WTC11 (cell line): Measurements from ENCODE around the gene HSDL2. TPM values are rescaled to one million over a fixed set of nuclear protein-coding genes. Genes with fewer than 3 reads are reported as not detected.

ENCODE experiments used
- ATAC-seq: fragments of 200-7000 bp; cut with Tn5 transposase; 2 replicates; pipeline ENCODE4 v1.10.0; 2021; ENCODE audit warnings: mild to moderate bottlenecking, moderate library complexity
- CTCF ChIA-PET: fragments of 300-600 bp; sonication (Branson Sonifier 250); formaldehyde crosslinking; loops from one replicate; lab custom pipeline; 2021; ENCODE audit warnings: antibody characterized with exemption; lab: Charles Lee
- POLR2A ChIA-PET: fragments of 350-600 bp; sonication (Branson Sonifier 250); formaldehyde crosslinking; loops from one replicate; lab custom pipeline; 2021; ENCODE audit warnings: antibody characterized with exemption; lab: Charles Lee
- DNase-seq: peaks from one replicate; pipeline ENCODE4 v3.0.0; 2021; ENCODE audit warnings: low spot score
- H3K27ac Mint-ChIP-seq: 2 replicates; pipeline ENCODE4 v1.8.0; 2021; ENCODE audit warnings: mixed read lengths
- H3K27me3 Mint-ChIP-seq: 2 replicates; pipeline ENCODE4 v1.8.0; 2021; ENCODE audit warnings: low read depth, mild to moderate bottlenecking, moderate library complexity, mixed read lengths
- H3K36me3 Mint-ChIP-seq: 2 replicates; pipeline ENCODE4 v1.8.0; 2021; ENCODE audit warnings: mixed read lengths
- H3K4me1 Mint-ChIP-seq: 2 replicates; pipeline ENCODE4 v1.8.0; 2022; ENCODE audit warnings: mixed read lengths
- H3K4me3 Mint-ChIP-seq: 2 replicates; pipeline ENCODE4 v1.8.0; 2021; ENCODE audit warnings: mild to moderate bottlenecking, moderate library complexity, mixed read lengths
- H3K9me3 Mint-ChIP-seq: 2 replicates; pipeline ENCODE4 v1.8.0; 2021; ENCODE audit warnings: mixed read lengths
- ETV6 ChIP-seq: sonication (generic); formaldehyde crosslinking; IDR thresholded peaks from 2 replicates; pipeline ENCODE4 v1.8.1; 2022; ENCODE audit warnings: mild to moderate bottlenecking, missing genetic modification reagents
- JUN ChIP-seq: sonication (generic); formaldehyde crosslinking; IDR thresholded peaks from 2 replicates; pipeline ENCODE4 v1.8.0; 2023; ENCODE audit warnings: mild to moderate bottlenecking, missing genetic modification reagents
- KAT7 ChIP-seq: sonication (generic); formaldehyde crosslinking; IDR thresholded peaks from 2 replicates; pipeline ENCODE4 v1.8.1; 2023; ENCODE audit warnings: missing genetic modification reagents, mild to moderate bottlenecking, borderline replicate concordance
- MXD4 ChIP-seq: fragments of 250-450 bp; sonication (Bioruptor Pico); IDR thresholded peaks from 2 replicates; pipeline ENCODE4 v1.8.0; 2021; ENCODE audit warnings: mild to moderate bottlenecking, moderate library complexity, borderline replicate concordance
- MYBL2 ChIP-seq: sonication (generic); formaldehyde crosslinking; IDR thresholded peaks from 2 replicates; pipeline ENCODE4 v1.8.1; 2023; ENCODE audit warnings: mild to moderate bottlenecking, moderate library complexity, missing genetic modification reagents
- NFYB ChIP-seq: sonication (generic); formaldehyde crosslinking; conservative IDR thresholded peaks from 2 replicates; pipeline ENCODE4 v1.8.0; 2022; ENCODE audit warnings: low read depth, missing genetic modification reagents
- OVOL2 ChIP-seq: fragments of 250-450 bp; sonication (Bioruptor Pico); IDR thresholded peaks from 2 replicates; pipeline ENCODE4 v1.9.0; 2021; ENCODE audit warnings: mild to moderate bottlenecking, borderline replicate concordance
- SMAD3 ChIP-seq: sonication (generic); formaldehyde crosslinking; IDR thresholded peaks from 2 replicates; pipeline ENCODE4 v1.8.0; 2022; ENCODE audit warnings: missing genetic modification reagents, mild to moderate bottlenecking, borderline replicate concordance
- SOX15 ChIP-seq: fragments of 250-450 bp; sonication (Bioruptor Pico); IDR thresholded peaks from 2 replicates; pipeline ENCODE4 v1.9.0; 2021; ENCODE audit warnings: mild to moderate bottlenecking
- SP1 ChIP-seq: sonication (generic); formaldehyde crosslinking; conservative IDR thresholded peaks from 2 replicates; pipeline ENCODE4 v1.8.1; 2022; ENCODE audit warnings: missing genetic modification reagents
- ZNF121 ChIP-seq: sonication (generic); formaldehyde crosslinking; IDR thresholded peaks from 2 replicates; pipeline ENCODE4 v1.8.0; 2023; ENCODE audit warnings: missing genetic modification reagents
- ZNF232 ChIP-seq: sonication (generic); formaldehyde crosslinking; IDR thresholded peaks from 2 replicates; pipeline ENCODE4 v1.8.0; 2022; ENCODE audit warnings: mild to moderate bottlenecking, missing genetic modification reagents
- ZNF423 ChIP-seq: fragments of 250-450 bp; sonication (Bioruptor Pico); IDR thresholded peaks from 2 replicates; pipeline ENCODE4 v2.1.2; 2022; ENCODE audit warnings: mild to moderate bottlenecking, moderate library complexity
- total RNA-seq: library from RNA; stranded (reverse); gene quantifications from 3 replicates; pipeline ENCODE4 v1.2.3, GENCODE V29; 2021
- TF ChIP-seq, protein P1 (sequence below): sonication (generic); formaldehyde crosslinking; IDR thresholded peaks from 2 replicates; pipeline ENCODE4 v1.8.1; 2022; ENCODE audit warnings: mild to moderate bottlenecking, moderate library complexity, missing genetic modification reagents
- TF ChIP-seq, protein P2 (sequence below): sonication (generic); formaldehyde crosslinking; IDR thresholded peaks from 2 replicates; pipeline ENCODE4 v1.8.1; 2022; ENCODE audit warnings: low read depth, mild to moderate bottlenecking, moderate library complexity, missing genetic modification reagents, borderline replicate concordance
- TF ChIP-seq, protein P3 (sequence below): sonication (generic); formaldehyde crosslinking; IDR thresholded peaks from 2 replicates; pipeline ENCODE4 v1.8.1; 2022; ENCODE audit warnings: mild to moderate bottlenecking, missing genetic modification reagents, moderate library complexity, borderline replicate concordance
- TF ChIP-seq, protein P4 (sequence below): sonication (generic); formaldehyde crosslinking; IDR thresholded peaks from 2 replicates; pipeline ENCODE4 v1.8.1; 2023; ENCODE audit warnings: mild to moderate bottlenecking, missing genetic modification reagents, moderate library complexity
- TF ChIP-seq, protein P5 (sequence below): sonication (generic); formaldehyde crosslinking; IDR thresholded peaks from 2 replicates; pipeline ENCODE4 v1.8.0; 2022; ENCODE audit warnings: missing genetic modification reagents
- TF ChIP-seq, protein P6 (sequence below): sonication (generic); formaldehyde crosslinking; IDR thresholded peaks from 2 replicates; pipeline ENCODE4 v1.8.0; 2023; ENCODE audit warnings: mild to moderate bottlenecking, missing genetic modification reagents
- TF ChIP-seq, protein P7 (sequence below): fragments of 200-600 bp; IDR thresholded peaks from 2 replicates; pipeline ENCODE4 v1.8.0; 2022; ENCODE audit warnings: antibody characterized with exemption

Gene HSDL2
- total RNA-seq, 1 experiment from 2014 or later: 13.8 TPM

DNA sequence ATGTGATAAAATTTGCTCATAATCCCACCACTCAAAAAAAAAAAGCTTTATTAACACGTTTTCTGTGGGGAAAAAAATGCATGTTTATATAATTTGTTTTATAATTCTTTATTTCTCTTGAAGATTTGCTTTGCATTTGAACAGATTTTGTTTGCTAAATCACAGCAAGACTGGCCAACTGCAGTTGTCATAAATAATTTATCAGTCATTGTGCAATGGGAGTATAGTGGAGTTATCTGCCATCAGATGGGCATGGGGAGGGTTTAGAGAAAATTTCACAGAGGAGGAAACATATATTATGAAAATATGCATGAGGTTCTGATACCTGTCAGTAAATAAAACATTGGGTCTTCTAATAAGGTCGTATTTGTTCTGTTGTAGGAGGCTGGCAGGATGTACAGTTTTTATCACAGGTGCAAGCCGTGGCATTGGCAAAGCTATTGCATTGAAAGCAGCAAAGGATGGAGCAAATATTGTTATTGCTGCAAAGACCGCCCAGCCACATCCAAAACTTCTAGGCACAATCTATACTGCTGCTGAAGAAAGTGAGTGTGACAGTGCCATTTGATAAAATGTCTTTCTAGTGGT lies 23.8 kb downstream of the HSDL2 start (continued):
- TF ChIP-seq, protein P1, sequence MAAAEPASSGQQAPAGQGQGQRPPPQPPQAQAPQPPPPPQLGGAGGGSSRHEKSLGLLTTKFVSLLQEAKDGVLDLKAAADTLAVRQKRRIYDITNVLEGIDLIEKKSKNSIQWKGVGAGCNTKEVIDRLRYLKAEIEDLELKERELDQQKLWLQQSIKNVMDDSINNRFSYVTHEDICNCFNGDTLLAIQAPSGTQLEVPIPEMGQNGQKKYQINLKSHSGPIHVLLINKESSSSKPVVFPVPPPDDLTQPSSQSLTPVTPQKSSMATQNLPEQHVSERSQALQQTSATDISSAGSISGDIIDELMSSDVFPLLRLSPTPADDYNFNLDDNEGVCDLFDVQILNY (CRISPR knock-in tag): no peak
- TF ChIP-seq KAT7 (CRISPR knock-in tag) (no peak), SP1 (CRISPR knock-in tag) (no peak), JUN (CRISPR knock-in tag) (no peak), ZNF121 (CRISPR knock-in tag) (no peak), MXD4 (CRISPR knock-in tag) (no peak)
- TF ChIP-seq, protein P2, sequence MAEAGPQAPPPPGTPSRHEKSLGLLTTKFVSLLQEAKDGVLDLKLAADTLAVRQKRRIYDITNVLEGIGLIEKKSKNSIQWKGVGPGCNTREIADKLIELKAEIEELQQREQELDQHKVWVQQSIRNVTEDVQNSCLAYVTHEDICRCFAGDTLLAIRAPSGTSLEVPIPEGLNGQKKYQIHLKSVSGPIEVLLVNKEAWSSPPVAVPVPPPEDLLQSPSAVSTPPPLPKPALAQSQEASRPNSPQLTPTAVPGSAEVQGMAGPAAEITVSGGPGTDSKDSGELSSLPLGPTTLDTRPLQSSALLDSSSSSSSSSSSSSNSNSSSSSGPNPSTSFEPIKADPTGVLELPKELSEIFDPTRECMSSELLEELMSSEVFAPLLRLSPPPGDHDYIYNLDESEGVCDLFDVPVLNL (CRISPR knock-in tag): no peak
- TF ChIP-seq, protein P3, sequence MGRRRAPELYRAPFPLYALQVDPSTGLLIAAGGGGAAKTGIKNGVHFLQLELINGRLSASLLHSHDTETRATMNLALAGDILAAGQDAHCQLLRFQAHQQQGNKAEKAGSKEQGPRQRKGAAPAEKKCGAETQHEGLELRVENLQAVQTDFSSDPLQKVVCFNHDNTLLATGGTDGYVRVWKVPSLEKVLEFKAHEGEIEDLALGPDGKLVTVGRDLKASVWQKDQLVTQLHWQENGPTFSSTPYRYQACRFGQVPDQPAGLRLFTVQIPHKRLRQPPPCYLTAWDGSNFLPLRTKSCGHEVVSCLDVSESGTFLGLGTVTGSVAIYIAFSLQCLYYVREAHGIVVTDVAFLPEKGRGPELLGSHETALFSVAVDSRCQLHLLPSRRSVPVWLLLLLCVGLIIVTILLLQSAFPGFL (CRISPR knock-in tag): no peak
- TF ChIP-seq, protein P4, sequence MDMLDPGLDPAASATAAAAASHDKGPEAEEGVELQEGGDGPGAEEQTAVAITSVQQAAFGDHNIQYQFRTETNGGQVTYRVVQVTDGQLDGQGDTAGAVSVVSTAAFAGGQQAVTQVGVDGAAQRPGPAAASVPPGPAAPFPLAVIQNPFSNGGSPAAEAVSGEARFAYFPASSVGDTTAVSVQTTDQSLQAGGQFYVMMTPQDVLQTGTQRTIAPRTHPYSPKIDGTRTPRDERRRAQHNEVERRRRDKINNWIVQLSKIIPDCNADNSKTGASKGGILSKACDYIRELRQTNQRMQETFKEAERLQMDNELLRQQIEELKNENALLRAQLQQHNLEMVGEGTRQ (CRISPR knock-in tag): no peak
- TF ChIP-seq, all 79 proteins: peak for 0

DNA sequence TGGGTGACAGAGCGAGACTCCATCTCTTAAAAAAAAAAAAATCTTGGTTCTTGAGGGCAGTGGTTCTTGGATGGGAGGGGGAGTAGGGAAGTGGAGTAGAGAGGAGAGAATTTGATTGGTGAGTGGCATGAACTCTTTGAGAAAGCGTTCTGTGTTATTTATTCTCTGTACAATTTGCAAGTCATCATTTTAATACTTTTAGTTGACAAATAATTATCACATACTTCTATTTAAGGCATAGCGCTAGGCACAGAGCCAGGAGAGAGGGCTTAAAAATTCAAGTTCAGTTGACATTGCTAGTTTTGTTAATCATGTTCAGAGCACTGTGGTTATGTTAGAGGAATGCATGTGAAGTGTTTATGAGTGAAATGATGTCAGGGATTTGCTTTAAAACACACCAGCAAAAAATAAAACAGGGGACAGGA lies 24.6 kb downstream of the HSDL2 start:
- no peak overlapping the region for H3K4me3 Mint-ChIP-seq
- ATAC-seq (no peak), DNase-seq (no peak)
- TF ChIP-seq OVOL2 (CRISPR knock-in tag) (no peak), ZNF232 (CRISPR knock-in tag) (no peak), MYBL2 (CRISPR knock-in tag) (no peak), ZNF423 (CRISPR knock-in tag) (no peak), SOX15 (CRISPR knock-in tag) (no peak), NFYB (CRISPR knock-in tag) (no peak), ETV6 (CRISPR knock-in tag) (no peak), SMAD3 (CRISPR knock-in tag) (no peak)
- TF ChIP-seq, protein P5, sequence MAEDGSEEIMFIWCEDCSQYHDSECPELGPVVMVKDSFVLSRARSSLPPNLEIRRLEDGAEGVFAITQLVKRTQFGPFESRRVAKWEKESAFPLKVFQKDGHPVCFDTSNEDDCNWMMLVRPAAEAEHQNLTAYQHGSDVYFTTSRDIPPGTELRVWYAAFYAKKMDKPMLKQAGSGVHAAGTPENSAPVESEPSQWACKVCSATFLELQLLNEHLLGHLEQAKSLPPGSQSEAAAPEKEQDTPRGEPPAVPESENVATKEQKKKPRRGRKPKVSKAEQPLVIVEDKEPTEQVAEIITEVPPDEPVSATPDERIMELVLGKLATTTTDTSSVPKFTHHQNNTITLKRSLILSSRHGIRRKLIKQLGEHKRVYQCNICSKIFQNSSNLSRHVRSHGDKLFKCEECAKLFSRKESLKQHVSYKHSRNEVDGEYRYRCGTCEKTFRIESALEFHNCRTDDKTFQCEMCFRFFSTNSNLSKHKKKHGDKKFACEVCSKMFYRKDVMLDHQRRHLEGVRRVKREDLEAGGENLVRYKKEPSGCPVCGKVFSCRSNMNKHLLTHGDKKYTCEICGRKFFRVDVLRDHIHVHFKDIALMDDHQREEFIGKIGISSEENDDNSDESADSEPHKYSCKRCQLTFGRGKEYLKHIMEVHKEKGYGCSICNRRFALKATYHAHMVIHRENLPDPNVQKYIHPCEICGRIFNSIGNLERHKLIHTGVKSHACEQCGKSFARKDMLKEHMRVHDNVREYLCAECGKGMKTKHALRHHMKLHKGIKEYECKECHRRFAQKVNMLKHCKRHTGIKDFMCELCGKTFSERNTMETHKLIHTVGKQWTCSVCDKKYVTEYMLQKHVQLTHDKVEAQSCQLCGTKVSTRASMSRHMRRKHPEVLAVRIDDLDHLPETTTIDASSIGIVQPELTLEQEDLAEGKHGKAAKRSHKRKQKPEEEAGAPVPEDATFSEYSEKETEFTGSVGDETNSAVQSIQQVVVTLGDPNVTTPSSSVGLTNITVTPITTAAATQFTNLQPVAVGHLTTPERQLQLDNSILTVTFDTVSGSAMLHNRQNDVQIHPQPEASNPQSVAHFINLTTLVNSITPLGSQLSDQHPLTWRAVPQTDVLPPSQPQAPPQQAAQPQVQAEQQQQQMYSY (CRISPR knock-in tag): no peak
- TF ChIP-seq, protein P6, sequence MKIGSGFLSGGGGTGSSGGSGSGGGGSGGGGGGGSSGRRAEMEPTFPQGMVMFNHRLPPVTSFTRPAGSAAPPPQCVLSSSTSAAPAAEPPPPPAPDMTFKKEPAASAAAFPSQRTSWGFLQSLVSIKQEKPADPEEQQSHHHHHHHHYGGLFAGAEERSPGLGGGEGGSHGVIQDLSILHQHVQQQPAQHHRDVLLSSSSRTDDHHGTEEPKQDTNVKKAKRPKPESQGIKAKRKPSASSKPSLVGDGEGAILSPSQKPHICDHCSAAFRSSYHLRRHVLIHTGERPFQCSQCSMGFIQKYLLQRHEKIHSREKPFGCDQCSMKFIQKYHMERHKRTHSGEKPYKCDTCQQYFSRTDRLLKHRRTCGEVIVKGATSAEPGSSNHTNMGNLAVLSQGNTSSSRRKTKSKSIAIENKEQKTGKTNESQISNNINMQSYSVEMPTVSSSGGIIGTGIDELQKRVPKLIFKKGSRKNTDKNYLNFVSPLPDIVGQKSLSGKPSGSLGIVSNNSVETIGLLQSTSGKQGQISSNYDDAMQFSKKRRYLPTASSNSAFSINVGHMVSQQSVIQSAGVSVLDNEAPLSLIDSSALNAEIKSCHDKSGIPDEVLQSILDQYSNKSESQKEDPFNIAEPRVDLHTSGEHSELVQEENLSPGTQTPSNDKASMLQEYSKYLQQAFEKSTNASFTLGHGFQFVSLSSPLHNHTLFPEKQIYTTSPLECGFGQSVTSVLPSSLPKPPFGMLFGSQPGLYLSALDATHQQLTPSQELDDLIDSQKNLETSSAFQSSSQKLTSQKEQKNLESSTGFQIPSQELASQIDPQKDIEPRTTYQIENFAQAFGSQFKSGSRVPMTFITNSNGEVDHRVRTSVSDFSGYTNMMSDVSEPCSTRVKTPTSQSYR (CRISPR knock-in tag): no peak
- TF ChIP-seq, protein P7, sequence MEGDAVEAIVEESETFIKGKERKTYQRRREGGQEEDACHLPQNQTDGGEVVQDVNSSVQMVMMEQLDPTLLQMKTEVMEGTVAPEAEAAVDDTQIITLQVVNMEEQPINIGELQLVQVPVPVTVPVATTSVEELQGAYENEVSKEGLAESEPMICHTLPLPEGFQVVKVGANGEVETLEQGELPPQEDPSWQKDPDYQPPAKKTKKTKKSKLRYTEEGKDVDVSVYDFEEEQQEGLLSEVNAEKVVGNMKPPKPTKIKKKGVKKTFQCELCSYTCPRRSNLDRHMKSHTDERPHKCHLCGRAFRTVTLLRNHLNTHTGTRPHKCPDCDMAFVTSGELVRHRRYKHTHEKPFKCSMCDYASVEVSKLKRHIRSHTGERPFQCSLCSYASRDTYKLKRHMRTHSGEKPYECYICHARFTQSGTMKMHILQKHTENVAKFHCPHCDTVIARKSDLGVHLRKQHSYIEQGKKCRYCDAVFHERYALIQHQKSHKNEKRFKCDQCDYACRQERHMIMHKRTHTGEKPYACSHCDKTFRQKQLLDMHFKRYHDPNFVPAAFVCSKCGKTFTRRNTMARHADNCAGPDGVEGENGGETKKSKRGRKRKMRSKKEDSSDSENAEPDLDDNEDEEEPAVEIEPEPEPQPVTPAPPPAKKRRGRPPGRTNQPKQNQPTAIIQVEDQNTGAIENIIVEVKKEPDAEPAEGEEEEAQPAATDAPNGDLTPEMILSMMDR: no peak
- peaks cover 19% of the 10 kb centered on the region for H3K4me1 Mint-ChIP-seq
- CTCF ChIA-PET: interaction anchor here (0.9 kb wide), 1 partner anchor 444 kb away, joined by 3 read pairs; no protein-coding TSS in a partner anchor
- H3K36me3 Mint-ChIP-seq: peaks cover 24% of the 10 kb centered on the region
- H3K9me3 Mint-ChIP-seq: peaks cover 9% of the 10 kb centered on the region
- POLR2A ChIA-PET: interaction anchor here (0.7 kb wide), 1 partner anchor 531 kb away, joined by 3 read pairs; no protein-coding TSS in a partner anchor
- H3K27ac Mint-ChIP-seq: no peak overlapping the region
- no peaks in the 10 kb centered on the region for H3K27me3 Mint-ChIP-seq
